Limb (tissue), 2 donors: ENCODE measurements around the gene SEPTIN5.

Experiments used
- DNase-seq, 2 donors: peaks; one replicate each; pipeline ENCODE4 v3.0.0-alpha.2; 2016; ENCODE audit errors: extremely low spot score in 2 of 2

Gene SEPTIN5

GRCh38 chr22:19748139-19748538 is 33.8 kb downstream of the SEPTIN5 start:
- DNase-seq = no peak

- DNase-seq = no peak
Observed at GRCh38 chr22:19748991-19749664, 34.8 kb downstream of the SEPTIN5 start.

- no peak for DNase-seq
Observed at GRCh38 chr22:19749876-19750275, 35.6 kb downstream of the SEPTIN5 start.

- no peak for DNase-seq
Observed at GRCh38 chr22:19750507-19751490, 36.5 kb downstream of the SEPTIN5 start.

GRCh38 chr22:19751497-19752245 is 37.4 kb downstream of the SEPTIN5 start:
- DNase-seq = no peak

- no peak for DNase-seq
Observed at GRCh38 chr22:19753090-19753842, 39.0 kb downstream of the SEPTIN5 start.

GRCh38 chr22:19753996-19754700 is 39.8 kb downstream of the SEPTIN5 start:
- no peak for DNase-seq

GRCh38 chr22:19754701-19755144 is 40.4 kb downstream of the SEPTIN5 start:
- no peak for DNase-seq

- DNase-seq = no peak
Observed at GRCh38 chr22:19755145-19755710, 40.9 kb downstream of the SEPTIN5 start.

- DNase-seq = no peak
Observed at GRCh38 chr22:19755722-19756287, 41.5 kb downstream of the SEPTIN5 start.

GRCh38 chr22:19756288-19757128 is 42.2 kb downstream of the SEPTIN5 start:
- DNase-seq = no peak

- no peak for DNase-seq
Observed at GRCh38 chr22:19757140-19757984, 43.1 kb downstream of the SEPTIN5 start.

GRCh38 chr22:19757985-19758895 is 43.9 kb downstream of the SEPTIN5 start:
- DNase-seq = no peak

- DNase-seq = no peak
Observed at GRCh38 chr22:19758896-19759426, 44.7 kb downstream of the SEPTIN5 start.

- DNase-seq = no peak
Observed at GRCh38 chr22:19759427-19760057, 45.2 kb downstream of the SEPTIN5 start.
